GM21515 (cell line): ENCODE measurements around the gene PRR3.
A peak's percentile ranks its signal among the peaks of the same experiment; 100 is the strongest.
"Not testable (repeated sequence)": the region's sequence is repeated elsewhere in the genome, so short reads cannot be mapped to it uniquely, and the experiment has no call there.

Experiments
- ATAC-seq: cut with Tn5 transposase; IDR thresholded peaks from one replicate; pipeline ENCODE4 v1.9.1; 2021; ENCODE audit not compliant: unreplicated experiment

Gene PRR3

GRCh38 chr6:30570263-30570662, 13.2 kb downstream of the PRR3 start:
- ATAC-seq, result no peak

- peak; percentile 16 for ATAC-seq
Observed at GRCh38 chr6:30570740-30571074, 13.6 kb downstream of the PRR3 start.

- ATAC-seq, result peak; percentile 89
Observed at GRCh38 chr6:30571075-30571761, 14.1 kb downstream of the PRR3 start, which contains the start of gene ABCF1. Gene ABCF1 (plus strand): TSS chr6:30571442. CDS start chr6:30571488, 46 bp downstream.

GRCh38 chr6:30571762-30572082, 14.6 kb downstream of the PRR3 start:
- ATAC-seq, result no peak

DNA sequence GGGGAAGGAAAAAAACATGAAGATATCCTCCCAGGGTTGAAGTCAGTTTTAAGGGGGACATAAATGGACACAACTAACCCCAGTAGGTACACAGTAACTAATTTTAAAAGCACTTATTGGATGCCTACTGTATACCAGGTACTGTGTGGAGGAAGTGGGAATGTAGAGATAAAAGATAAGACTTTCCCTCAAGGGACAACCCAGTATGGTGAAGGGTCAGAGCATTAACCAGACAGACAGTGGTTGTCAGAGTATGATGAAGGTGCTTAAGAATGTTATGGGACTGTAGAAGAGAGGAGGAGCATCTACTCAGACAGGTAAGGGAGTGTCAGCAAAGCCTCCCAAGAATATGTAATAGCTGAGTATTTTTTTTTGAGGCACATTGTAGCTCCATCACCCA, 15.1 kb downstream of the PRR3 start:
- no peak for ATAC-seq

GRCh38 chr6:30573113-30573512, 16.0 kb downstream of the PRR3 start:
- ATAC-seq, result no peak

DNA sequence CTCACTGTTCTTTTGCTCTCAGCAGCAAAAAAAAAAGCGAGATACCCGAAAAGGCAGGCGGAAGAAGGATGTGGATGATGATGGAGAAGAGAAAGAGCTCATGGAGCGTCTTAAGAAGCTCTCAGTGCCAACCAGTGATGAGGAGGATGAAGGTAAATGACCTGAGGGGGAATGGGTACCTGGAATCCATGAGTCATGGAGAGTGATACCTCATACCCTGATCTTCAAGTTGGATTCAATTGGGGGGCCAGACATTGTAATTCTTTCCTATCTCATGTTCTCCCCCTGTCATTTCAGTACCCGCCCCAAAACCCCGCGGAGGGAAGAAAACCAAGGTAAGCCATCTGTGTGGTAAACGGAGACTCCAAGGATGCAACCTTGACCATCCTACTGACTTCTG, 21.0 kb downstream of the PRR3 start:
- no peak for ATAC-seq

GRCh38 chr6:30583921-30584320, 26.8 kb downstream of the PRR3 start:
- no peak for ATAC-seq

DNA sequence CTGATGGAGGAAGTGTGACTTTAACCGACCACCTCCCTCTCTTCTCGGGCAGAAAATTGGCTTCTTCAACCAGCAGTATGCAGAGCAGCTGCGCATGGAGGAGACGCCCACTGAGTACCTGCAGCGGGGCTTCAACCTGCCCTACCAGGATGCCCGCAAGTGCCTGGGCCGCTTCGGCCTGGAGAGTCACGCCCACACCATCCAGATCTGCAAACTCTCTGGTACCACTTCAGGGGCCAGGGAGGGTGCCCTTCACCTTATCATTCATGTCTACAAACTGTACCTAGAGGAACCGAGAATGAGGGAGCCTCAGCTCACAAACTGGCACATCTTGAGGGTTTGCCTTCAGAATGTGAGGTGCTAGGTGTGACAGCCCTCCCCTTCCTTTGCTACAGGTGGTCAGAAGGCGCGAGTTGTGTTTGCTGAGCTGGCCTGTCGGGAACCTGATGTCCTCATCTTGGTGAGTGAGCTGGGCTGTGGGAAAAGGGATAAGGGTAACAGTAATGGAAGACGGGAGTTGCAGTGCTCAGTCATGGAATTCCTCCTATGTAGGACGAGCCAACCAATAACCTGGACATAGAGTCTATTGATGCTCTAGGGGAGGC, 32.8 kb downstream of the PRR3 start:
- ATAC-seq, result no peak

DNA sequence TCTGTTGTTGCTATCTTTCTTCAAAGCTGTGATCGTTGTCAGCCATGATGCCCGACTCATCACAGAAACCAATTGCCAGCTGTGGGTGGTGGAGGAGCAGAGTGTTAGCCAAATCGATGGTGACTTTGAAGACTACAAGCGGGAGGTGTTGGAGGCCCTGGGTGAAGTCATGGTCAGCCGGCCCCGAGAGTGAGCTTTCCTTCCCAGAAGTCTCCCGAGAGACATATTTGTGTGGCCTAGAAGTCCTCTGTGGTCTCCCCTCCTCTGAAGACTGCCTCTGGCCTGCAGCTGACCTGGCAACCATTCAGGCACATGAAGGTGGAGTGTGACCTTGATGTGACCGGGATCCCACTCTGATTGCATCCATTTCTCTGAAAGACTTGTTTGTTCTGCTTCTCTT, 33.4 kb downstream of the PRR3 start:
- ATAC-seq, result no peak

DNA sequence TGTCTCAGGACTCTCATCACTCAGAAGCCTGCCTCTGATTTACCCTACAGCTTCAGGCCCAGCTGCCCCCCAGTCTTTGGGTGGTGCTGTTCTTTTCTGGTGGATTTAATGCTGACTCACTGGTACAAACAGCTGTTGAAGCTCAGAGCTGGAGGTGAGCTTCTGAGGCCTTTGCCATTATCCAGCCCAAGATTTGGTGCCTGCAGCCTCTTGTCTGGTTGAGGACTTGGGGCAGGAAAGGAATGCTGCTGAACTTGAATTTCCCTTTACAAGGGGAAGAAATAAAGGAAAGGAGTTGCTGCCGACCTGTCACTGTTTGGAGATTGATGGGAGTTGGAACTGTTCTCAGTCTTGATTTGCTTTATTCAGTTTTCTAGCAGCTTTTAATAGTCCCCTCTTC, 33.9 kb downstream of the PRR3 start:
- no peak for ATAC-seq

GRCh38 chr6:30592287-30592686, 35.2 kb downstream of the PRR3 start:
- no peak for ATAC-seq

DNA sequence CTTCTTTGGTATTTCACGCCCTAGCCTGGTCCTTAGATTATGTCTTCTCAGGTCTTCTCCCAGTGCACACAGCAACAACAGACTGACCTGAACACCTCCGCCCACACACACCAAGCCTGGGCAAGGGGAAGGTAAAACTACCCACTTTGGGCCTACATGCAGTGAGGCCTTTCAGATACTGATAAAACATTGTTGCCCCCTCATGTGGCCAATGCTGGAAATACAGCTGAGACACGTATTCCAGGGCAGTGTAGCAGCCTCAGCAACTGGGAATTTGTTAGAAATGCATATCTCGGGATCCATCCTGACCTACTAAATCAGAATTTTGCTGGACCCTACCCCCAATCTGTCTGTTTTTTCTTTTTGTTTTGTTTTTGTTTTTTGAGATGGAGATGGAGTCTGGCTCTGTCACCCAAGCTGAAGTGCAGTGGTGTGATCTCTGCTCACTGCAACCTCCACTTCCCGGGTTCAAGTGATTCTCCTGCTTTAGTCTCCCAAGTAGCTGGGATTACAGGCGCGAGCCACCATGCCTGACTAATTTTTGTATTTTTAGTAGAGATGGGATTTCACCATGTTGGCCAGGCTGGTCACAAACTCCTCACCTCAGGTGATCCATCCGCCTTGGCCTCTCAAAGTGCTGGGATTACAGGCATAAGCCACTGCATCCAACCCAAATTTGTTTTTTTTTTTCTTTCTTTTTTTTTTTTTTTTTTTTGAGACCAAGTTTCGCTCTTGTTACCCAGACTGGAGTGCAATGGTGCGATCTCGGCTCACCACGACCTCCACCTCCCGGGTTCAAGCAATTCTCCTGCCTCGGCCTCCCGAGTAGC, 40.4 kb downstream of the PRR3 start:
- not testable (repeated sequence) for ATAC-seq

GRCh38 chr6:30598912-30599624, 42.0 kb downstream of the PRR3 start:
- ATAC-seq, result no peak

- ATAC-seq, result no peak
Observed at GRCh38 chr6:30599625-30600324, 42.7 kb downstream of the PRR3 start.

- no peak for ATAC-seq
Observed at GRCh38 chr6:30600451-30600961, 43.4 kb downstream of the PRR3 start.

DNA sequence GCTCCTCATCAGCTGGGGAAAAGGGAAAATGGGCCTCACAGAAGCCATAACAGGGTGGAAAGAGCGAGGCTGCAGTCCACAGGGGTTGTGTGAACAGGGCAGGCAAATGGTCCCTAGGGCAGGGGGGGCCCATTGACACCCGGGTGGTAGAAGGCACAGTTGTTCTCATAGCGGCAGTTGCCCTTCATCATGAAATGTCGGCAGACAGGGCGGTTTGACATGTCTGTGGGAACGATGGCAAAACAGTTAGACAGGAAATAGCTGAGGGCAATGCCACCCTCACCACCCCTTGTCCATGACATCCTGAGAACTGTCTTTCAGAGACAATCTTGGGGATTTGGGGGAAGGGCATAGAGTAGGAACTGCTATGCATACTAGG, 44.3 kb downstream of the PRR3 start:
- ATAC-seq, result no peak

- no peak for ATAC-seq
Observed at GRCh38 chr6:30601815-30602641, 44.9 kb downstream of the PRR3 start.

DNA sequence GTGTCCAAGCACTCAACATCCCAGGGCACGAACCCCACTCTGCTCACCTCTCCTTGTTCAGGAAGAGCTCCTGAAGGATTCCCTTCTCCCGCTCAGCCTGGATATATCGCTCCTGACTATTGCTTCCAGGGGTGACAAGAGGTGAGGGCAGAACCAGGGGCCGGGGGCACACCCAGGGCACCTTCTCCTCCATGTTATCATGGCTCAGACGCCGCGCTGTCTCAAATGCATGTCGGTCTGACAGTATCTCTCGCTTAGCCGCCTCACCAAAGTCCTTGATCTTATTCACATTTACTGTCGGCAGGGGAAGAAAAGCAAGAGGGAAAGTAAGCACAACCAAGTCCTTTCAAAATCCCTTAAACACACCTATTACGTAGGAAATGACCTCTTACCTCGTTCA, 46.9 kb downstream of the PRR3 start:
- no peak for ATAC-seq

GRCh38 chr6:30610065-30610464, 53.0 kb downstream of the PRR3 start:
- ATAC-seq, result no peak
